MCF 10A (cell line): ENCODE data around the gene BICD1. TPM values are rescaled to one million over a fixed set of nuclear protein-coding genes. Genes with fewer than 3 reads are reported as not detected.

ENCODE experiments used
- BruUV-seq: library from RNA; stranded (reverse); fragments of 400-500 nt; replicated peaks from 2 replicates; lab custom pipeline; 2021; lab: Mats Ljungman, UMichigan
- CTCF ChIA-PET: fragments of 300-600 bp; sonication (Branson Sonifier 250); formaldehyde crosslinking; extraction: SDS; loops from one replicate; lab custom pipeline; 2021; ENCODE audit warnings: antibody characterized with exemption, inconsistent platforms; lab: Yijun Ruan, JAX
- POLR2A ChIA-PET: fragments of 300-600, 350-650 bp; sonication (Branson Sonifier 250); formaldehyde crosslinking; extraction: SDS; loops from one replicate; lab custom pipeline; 2020; ENCODE audit warnings: antibody characterized with exemption, inconsistent platforms; lab: Yijun Ruan, JAX
- DNase-seq: peaks from one replicate; pipeline ENCODE4 v3.0.0-alpha.2; 2018; ENCODE audit not compliant: unreplicated experiment
- H3K27ac Mint-ChIP-seq: one replicate; pipeline ENCODE4 v1.8.0; 2022; ENCODE audit warnings: mild to moderate bottlenecking, low read depth, mixed read lengths; ENCODE audit not compliant: unreplicated experiment
- H3K27me3 Mint-ChIP-seq: one replicate; pipeline ENCODE4 v1.8.0; 2022; ENCODE audit warnings: mixed read lengths; ENCODE audit not compliant: insufficient read depth, unreplicated experiment
- H3K36me3 Mint-ChIP-seq: one replicate; pipeline ENCODE4 v1.8.0; 2022; ENCODE audit warnings: mild to moderate bottlenecking, moderate library complexity, mixed read lengths; ENCODE audit not compliant: insufficient read depth, unreplicated experiment
- H3K4me1 Mint-ChIP-seq: one replicate; pipeline ENCODE4 v1.8.0; 2022; ENCODE audit warnings: mixed read lengths; ENCODE audit not compliant: insufficient read depth, unreplicated experiment
- H3K4me3 Mint-ChIP-seq: one replicate; pipeline ENCODE4 v1.8.0; 2022; ENCODE audit warnings: mild to moderate bottlenecking, moderate library complexity, mixed read lengths; ENCODE audit not compliant: unreplicated experiment
- H3K9me3 Mint-ChIP-seq: one replicate; pipeline ENCODE4 v1.8.0; 2022; ENCODE audit warnings: mixed read lengths; ENCODE audit not compliant: unreplicated experiment
- intact Hi-C: fragments of 100-400 bp; cut with micrococcal nuclease; formaldehyde crosslinking; loops from 2 replicates; pipeline ENCODE4 v1.14.1; 2022
- total RNA-seq: library from RNA; stranded (reverse); gene quantifications from 2 replicates; pipeline ENCODE4 v1.2.3, GENCODE V29; 2022
- TF ChIP-seq, protein P1 (sequence below): fragments of 200-600 bp; IDR thresholded peaks from one replicate; pipeline ENCODE4 v1.8.0; 2022; ENCODE audit warnings: antibody characterized with exemption, mild to moderate bottlenecking; ENCODE audit not compliant: unreplicated experiment

BICD1 gene
- total RNA-seq, 1 experiment from 2014 or later, result 49.3 TPM

DNA sequence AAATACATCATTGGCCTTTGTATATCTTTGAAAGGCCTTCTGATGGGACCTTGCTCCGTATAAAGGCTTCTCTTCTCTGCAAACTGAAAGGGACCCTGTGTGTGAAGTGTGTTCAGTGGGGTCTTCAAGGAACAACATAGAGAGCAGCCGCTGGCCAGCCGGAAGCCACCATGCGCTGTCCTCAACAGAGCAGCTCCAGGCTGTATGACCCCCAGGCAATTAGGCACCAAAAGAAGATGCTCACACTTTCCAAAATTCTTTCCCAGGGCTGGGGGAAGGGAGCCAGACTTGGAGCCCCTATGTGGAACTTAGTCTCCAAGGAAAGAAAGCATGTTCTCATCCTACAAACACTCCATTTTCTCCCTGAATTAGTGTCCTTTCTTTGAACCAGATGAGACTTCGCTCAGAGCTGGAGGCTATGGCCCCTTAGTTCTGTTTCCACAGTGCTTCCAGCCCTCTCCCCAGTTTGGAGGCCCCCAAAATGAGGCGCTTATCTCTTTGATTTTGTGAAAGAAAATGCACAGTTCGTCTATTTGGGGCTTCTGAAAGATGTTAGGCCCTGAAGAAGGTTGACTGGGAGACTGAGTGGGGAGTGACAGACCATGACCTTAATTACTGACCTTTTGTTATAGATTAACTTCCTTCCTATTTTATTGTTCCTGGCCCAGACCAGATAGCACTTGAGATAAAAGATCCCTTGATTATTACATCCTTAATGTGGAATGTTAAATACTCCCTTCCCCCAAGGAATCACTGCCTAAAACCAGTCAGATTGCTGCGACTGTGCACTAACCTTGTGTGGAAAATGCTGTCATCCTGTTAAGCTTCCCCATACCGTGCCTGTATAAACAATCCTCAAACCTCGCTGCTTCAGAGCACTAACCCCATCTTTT lies 164.4 kb downstream of the BICD1 start:
- no peak for DNase-seq
- ChIA-PET CTCF (interaction anchor here (0.7 kb wide), 1 partner anchor 653 kb away, joined by 3 read pairs; no protein-coding TSS in a partner anchor), POLR2A (no interaction called here)
- intact Hi-C loops, result no loop called here
- Mint-ChIP-seq H3K9me3 (no peaks in the 10 kb centered on the region), H3K36me3 (no peaks in the 10 kb centered on the region), H3K27me3 (no peaks in the 10 kb centered on the region), H3K4me1 (peaks cover 13% of the 10 kb centered on the region), H3K27ac (peak overlapping the region; percentile 44), H3K4me3 (no peak overlapping the region)
- TF ChIP-seq, protein P1, sequence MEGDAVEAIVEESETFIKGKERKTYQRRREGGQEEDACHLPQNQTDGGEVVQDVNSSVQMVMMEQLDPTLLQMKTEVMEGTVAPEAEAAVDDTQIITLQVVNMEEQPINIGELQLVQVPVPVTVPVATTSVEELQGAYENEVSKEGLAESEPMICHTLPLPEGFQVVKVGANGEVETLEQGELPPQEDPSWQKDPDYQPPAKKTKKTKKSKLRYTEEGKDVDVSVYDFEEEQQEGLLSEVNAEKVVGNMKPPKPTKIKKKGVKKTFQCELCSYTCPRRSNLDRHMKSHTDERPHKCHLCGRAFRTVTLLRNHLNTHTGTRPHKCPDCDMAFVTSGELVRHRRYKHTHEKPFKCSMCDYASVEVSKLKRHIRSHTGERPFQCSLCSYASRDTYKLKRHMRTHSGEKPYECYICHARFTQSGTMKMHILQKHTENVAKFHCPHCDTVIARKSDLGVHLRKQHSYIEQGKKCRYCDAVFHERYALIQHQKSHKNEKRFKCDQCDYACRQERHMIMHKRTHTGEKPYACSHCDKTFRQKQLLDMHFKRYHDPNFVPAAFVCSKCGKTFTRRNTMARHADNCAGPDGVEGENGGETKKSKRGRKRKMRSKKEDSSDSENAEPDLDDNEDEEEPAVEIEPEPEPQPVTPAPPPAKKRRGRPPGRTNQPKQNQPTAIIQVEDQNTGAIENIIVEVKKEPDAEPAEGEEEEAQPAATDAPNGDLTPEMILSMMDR, result no peak
- no TSS peak for BruUV-seq

DNA sequence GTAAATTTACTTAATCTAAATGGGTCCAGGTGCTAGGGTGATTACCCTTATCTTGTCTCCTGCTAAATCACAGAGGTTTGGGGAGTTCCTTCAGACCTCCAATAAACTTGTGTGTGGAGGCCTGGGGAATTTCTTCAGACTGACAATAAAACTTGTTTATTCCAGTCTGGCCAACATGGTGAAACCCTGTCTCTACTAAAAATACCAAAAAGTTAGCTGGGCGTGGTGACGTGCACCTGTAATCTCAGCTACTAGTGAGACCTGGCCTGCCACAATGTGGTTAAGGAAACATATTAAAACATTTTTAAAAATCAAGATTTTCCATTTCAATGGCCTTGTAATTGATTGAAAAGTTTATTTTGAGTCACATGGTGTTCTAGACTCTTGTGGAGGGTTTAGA lies 165.8 kb downstream of the BICD1 start:
- TF ChIP-seq, protein P1, result no peak
- POLR2A ChIA-PET, result no interaction called here
- no peaks in the 10 kb centered on the region for H3K27me3 Mint-ChIP-seq
- intact Hi-C loops, result no loop called here
- no peaks in the 10 kb centered on the region for H3K9me3 Mint-ChIP-seq
- H3K4me3 Mint-ChIP-seq, result no peak overlapping the region
- no peaks in the 10 kb centered on the region for H3K36me3 Mint-ChIP-seq
- CTCF ChIA-PET, result no interaction called here
- H3K27ac Mint-ChIP-seq, result no peak overlapping the region
- BruUV-seq, result no TSS peak
- H3K4me1 Mint-ChIP-seq, result peaks cover 13% of the 10 kb centered on the region
- DNase-seq, result no peak

DNA sequence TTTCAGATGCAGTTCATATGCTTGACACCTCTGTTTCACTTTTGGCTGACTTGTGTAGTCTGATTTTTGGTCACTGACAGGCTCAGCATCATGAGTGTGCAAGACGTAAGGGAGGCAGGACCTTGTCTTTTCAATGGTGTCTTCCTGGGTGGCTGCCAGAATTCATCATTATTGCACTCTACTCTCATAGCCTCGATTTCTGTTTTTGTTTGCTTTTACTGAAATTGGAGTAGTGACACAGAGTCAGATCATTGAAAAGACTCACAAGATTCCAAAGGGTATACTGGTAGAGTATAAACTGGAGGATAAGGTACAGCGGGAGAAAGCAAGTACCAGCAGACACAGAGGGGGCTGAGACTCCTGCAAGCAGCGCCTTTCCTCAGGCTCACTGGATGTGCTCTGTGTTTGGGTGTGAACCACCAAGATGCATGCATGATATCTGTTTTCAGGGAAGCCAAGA lies 166.4 kb downstream of the BICD1 start:
- Mint-ChIP-seq H3K27ac (no peak overlapping the region), H3K36me3 (no peaks in the 10 kb centered on the region)

DNA sequence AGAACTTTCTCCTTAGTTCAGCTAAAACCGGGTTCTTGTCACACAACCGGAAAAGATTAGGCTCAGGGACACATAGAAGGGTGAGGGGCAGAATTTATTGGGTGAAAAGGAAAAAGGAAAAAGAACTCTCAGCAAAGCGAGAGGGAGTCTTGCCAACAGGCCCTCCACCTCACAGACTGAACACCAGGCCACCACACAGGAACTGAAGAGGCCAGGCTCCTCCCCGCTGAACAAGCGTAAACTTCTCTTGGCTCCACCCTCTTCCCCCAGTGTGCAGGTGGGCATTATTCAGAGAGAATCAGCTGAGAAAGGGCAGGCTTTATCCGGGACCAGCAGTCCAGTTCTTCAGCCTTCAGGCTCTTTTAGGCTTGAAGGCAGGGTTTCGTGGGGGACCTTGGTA lies 167.1 kb downstream of the BICD1 start:
- no peak overlapping the region for H3K27ac Mint-ChIP-seq
- intact Hi-C loops, result no loop called here
- no peaks in the 10 kb centered on the region for H3K27me3 Mint-ChIP-seq
- TF ChIP-seq, protein P1, result no peak
- DNase-seq, result no peak
- no peaks in the 10 kb centered on the region for H3K36me3 Mint-ChIP-seq
- no peaks in the 10 kb centered on the region for H3K9me3 Mint-ChIP-seq
- H3K4me1 Mint-ChIP-seq, result peaks cover 13% of the 10 kb centered on the region
- ChIA-PET CTCF (interaction anchor here (1.0 kb wide), 1 partner anchor 590 kb away, joined by 3 read pairs; no protein-coding TSS in a partner anchor), POLR2A (no interaction called here)
- no peak overlapping the region for H3K4me3 Mint-ChIP-seq
- BruUV-seq, result no TSS peak

More for the DNA sequence above, 166.4 kb downstream of the BICD1 start:
- POLR2A ChIA-PET, result no interaction called here
- CTCF ChIA-PET, result no interaction called here
- no peaks in the 10 kb centered on the region for H3K27me3 Mint-ChIP-seq
- intact Hi-C loops, result no loop called here
- no peak overlapping the region for H3K4me3 Mint-ChIP-seq
- no TSS peak for BruUV-seq
- peaks cover 13% of the 10 kb centered on the region for H3K4me1 Mint-ChIP-seq
- TF ChIP-seq, protein P1, result no peak
- no peak for DNase-seq
- no peaks in the 10 kb centered on the region for H3K9me3 Mint-ChIP-seq
